ENCODE results near the gene HPGD.

GRCh38 chr4:174461466-174462106 is 60.7 kb downstream of the HPGD start:
- TF ChIP-seq CTCF (conservative IDR thresholded peaks at IDR 0.05; ENCODE audit: low read length) (no peak), EZH2phosphoT487 (IDR thresholded peaks at IDR 0.05; ENCODE audit: borderline replicate concordance, low read depth, low read length) (no peak)
